Measurements from ENCODE around the gene E2F8.
A peak's percentile ranks its signal among the peaks of the same experiment; 100 is the strongest.

The E2F8 gene

DNA sequence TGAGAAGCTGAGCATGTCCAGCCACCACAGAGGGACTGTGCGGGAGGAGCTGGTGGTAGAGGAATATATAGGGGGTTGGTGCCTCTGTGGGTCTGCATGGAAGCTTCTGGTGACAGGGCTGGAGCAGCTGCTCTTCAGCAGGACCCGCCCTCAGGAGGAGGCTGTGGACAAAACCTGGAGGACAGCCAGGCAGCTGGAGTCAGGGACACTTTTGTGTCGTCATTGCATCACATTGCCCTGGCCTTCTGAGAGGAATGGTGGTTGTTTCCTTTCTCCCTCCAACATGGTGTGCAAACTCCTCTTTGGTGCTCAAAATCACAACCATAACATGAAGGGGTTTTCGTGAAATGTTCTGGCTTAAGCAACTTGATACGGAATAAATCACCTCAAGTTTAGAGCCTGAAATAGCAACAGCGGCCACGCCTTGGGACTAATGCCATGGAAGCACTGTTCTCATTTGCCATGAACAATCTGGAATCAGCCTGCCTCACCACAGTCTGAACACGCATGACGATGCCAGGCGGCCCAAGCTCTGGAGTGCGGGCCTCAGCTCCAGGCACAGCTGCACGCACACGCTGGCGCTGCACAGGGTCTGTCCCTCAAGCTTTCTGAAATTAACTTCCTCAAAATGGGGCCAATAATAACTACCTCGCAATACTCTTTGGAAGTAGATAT lies 21.8 kb downstream of the E2F8 start:
- no peak overlapping the region for H3K27ac ChIP-seq (ENCODE audit: extremely low read depth, low read depth, low read length)
- H3K36me3 ChIP-seq (ENCODE audit: control insufficient read depth in 2 of 2, insufficient read depth in 1 of 2, low read length in 2 of 2): peaks cover 0 to 10% of the 10 kb centered on the region in 2 experiments; a peak in 1 of 3 replicates
- TF ChIP-seq ZNF600 (tag by site-specific recombination; IDR thresholded peaks at IDR 0.05) (peak; percentile 39; the same call in 1 of the 2 replicates), ZNF664 (tag by site-specific recombination; IDR thresholded peaks at IDR 0.05) (0 out of 2 replicates have a peak, but pooled peaks have one; percentile 25)
- TF ChIP-seq, protein P1, sequence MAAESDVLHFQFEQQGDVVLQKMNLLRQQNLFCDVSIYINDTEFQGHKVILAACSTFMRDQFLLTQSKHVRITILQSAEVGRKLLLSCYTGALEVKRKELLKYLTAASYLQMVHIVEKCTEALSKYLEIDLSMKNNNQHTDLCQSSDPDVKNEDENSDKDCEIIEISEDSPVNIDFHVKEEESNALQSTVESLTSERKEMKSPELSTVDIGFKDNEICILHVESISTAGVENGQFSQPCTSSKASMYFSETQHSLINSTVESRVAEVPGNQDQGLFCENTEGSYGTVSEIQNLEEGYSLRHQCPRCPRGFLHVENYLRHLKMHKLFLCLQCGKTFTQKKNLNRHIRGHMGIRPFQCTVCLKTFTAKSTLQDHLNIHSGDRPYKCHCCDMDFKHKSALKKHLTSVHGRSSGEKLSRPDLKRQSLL (tag by site-specific recombination; IDR thresholded peaks at IDR 0.05): no peak
- POLR2A ChIA-PET: no interaction called here
- H3K9me3 ChIP-seq (ENCODE audit: control insufficient read depth, insufficient read depth, low read depth, low read length): no peaks in the 10 kb centered on the region
- CTCF ChIA-PET: no interaction called here
- H3K4me3 ChIP-seq (ENCODE audit: low read depth, low read length): no peak overlapping the region
- no peaks in the 10 kb centered on the region; the same call in 1 of the 2 replicates for H3K4me1 ChIP-seq (ENCODE audit: control insufficient read depth, insufficient read depth, low read length)

- Histone ChIP-seq H3K27ac (ENCODE audit: extremely low read depth, low read depth, low read length) (no peak overlapping the region), H3K4me3 (ENCODE audit: low read depth, low read length) (no peak overlapping the region), H3K4me1 (ENCODE audit: control insufficient read depth, insufficient read depth, low read length) (no peaks in the 10 kb centered on the region; the same call in 1 of the 2 replicates), H3K36me3 (ENCODE audit: control insufficient read depth in 2 of 2, insufficient read depth in 1 of 2, low read length in 2 of 2) (peaks cover 0 to 5% of the 10 kb centered on the region in 2 experiments; a peak in 1 of 3 replicates), H3K9me3 (ENCODE audit: control insufficient read depth, insufficient read depth, low read depth, low read length) (no peaks in the 10 kb centered on the region)
- ChIA-PET POLR2A (no interaction called here), CTCF (no interaction called here)
- TF ChIP-seq, protein P2, sequence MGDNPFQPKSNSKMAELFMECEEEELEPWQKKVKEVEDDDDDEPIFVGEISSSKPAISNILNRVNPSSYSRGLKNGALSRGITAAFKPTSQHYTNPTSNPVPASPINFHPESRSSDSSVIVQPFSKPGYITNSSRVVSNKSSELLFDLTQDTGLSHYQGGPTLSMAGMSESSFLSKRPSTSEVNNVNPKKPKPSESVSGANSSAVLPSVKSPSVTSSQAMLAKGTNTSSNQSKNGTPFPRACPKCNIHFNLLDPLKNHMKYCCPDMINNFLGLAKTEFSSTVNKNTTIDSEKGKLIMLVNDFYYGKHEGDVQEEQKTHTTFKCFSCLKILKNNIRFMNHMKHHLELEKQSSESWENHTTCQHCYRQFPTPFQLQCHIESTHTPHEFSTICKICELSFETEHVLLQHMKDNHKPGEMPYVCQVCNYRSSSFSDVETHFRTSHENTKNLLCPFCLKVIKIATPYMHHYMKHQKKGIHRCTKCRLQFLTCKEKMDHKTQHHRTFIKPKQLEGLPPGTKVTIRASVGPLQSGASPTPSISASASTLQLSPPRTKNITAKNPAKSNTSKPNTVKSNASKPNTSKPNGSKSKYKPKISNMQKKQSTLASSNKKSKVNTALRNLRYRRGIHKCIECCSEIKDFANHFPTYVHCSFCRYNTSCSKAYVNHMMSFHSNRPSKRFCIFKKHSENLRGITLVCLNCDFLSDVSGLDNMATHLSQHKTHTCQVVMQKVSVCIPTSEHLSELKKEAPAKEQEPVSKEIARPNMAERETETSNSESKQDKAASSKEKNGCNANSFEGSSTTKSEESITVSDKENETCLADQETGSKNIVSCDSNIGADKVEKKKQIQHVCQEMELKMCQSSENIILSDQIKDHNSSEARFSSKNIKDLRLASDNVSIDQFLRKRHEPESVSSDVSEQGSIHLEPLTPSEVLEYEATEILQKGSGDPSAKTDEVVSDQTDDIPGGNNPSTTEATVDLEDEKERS (tag by site-specific recombination; IDR thresholded peaks at IDR 0.05): no peak
- no peak for TF ChIP-seq ZSCAN30 (tag by site-specific recombination; IDR thresholded peaks at IDR 0.05)
- no peak for TF ChIP-seq OSR2 (tag by site-specific recombination; IDR thresholded peaks at IDR 0.05)
- no peak for TF ChIP-seq KLF9 (tag by site-specific recombination; IDR thresholded peaks at IDR 0.05; ENCODE audit: low read depth)
- TF ChIP-seq ZNF658 (tag by site-specific recombination; IDR thresholded peaks at IDR 0.05): no peak
- TF ChIP-seq HOXD13 (CRISPR knock-in tag; IDR thresholded peaks at IDR 0.05; ENCODE audit: borderline replicate concordance): no peak
- no peak for TF ChIP-seq ZNF239 (tag by site-specific recombination; IDR thresholded peaks at IDR 0.05)
- TF ChIP-seq ZNF155 (tag by site-specific recombination; IDR thresholded peaks at IDR 0.05): no peak
- no peak for TF ChIP-seq ZNF747 (tag by site-specific recombination; IDR thresholded peaks at IDR 0.05)
- TF ChIP-seq, protein P3, sequence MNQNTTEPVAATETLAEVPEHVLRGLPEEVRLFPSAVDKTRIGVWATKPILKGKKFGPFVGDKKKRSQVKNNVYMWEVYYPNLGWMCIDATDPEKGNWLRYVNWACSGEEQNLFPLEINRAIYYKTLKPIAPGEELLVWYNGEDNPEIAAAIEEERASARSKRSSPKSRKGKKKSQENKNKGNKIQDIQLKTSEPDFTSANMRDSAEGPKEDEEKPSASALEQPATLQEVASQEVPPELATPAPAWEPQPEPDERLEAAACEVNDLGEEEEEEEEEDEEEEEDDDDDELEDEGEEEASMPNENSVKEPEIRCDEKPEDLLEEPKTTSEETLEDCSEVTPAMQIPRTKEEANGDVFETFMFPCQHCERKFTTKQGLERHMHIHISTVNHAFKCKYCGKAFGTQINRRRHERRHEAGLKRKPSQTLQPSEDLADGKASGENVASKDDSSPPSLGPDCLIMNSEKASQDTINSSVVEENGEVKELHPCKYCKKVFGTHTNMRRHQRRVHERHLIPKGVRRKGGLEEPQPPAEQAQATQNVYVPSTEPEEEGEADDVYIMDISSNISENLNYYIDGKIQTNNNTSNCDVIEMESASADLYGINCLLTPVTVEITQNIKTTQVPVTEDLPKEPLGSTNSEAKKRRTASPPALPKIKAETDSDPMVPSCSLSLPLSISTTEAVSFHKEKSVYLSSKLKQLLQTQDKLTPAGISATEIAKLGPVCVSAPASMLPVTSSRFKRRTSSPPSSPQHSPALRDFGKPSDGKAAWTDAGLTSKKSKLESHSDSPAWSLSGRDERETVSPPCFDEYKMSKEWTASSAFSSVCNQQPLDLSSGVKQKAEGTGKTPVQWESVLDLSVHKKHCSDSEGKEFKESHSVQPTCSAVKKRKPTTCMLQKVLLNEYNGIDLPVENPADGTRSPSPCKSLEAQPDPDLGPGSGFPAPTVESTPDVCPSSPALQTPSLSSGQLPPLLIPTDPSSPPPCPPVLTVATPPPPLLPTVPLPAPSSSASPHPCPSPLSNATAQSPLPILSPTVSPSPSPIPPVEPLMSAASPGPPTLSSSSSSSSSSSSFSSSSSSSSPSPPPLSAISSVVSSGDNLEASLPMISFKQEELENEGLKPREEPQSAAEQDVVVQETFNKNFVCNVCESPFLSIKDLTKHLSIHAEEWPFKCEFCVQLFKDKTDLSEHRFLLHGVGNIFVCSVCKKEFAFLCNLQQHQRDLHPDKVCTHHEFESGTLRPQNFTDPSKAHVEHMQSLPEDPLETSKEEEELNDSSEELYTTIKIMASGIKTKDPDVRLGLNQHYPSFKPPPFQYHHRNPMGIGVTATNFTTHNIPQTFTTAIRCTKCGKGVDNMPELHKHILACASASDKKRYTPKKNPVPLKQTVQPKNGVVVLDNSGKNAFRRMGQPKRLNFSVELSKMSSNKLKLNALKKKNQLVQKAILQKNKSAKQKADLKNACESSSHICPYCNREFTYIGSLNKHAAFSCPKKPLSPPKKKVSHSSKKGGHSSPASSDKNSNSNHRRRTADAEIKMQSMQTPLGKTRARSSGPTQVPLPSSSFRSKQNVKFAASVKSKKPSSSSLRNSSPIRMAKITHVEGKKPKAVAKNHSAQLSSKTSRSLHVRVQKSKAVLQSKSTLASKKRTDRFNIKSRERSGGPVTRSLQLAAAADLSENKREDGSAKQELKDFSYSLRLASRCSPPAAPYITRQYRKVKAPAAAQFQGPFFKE (tag by site-specific recombination; IDR thresholded peaks at IDR 0.05; ENCODE audit: borderline replicate concordance): no peak
- TF ChIP-seq ZNF157 (tag by site-specific recombination; IDR thresholded peaks at IDR 0.05): no peak
- TF ChIP-seq SCRT1 (tag by site-specific recombination; IDR thresholded peaks at IDR 0.05; ENCODE audit: borderline replicate concordance): no peak
- no peak for TF ChIP-seq ATF2 (tag by site-specific recombination; IDR thresholded peaks at IDR 0.05; ENCODE audit: low read depth)
- no peak for TF ChIP-seq SP2 (tag by site-specific recombination; IDR thresholded peaks at IDR 0.05)
- no peak for TF ChIP-seq ZNF121 (tag by site-specific recombination; IDR thresholded peaks at IDR 0.05)
- TF ChIP-seq ZNF398 (tag by site-specific recombination; IDR thresholded peaks at IDR 0.05): no peak
- no peak for TF ChIP-seq EGR2 (tag by site-specific recombination; IDR thresholded peaks at IDR 0.05; ENCODE audit: low read depth)
- TF ChIP-seq MZF1 (tag by site-specific recombination; IDR thresholded peaks at IDR 0.05; ENCODE audit: borderline replicate concordance): no peak
These were observed 22.5 kb downstream of the E2F8 start for GRCh38 chr11:19218216-19218615.
